ENCODE results near the gene CDK5RAP3.
A peak's percentile ranks its signal among the peaks of the same experiment; 100 is the strongest.

The CDK5RAP3 gene

GRCh38 chr17:48025904-48026501 is 55.1 kb downstream of the CDK5RAP3 start:
- DNase-seq, result peak; percentile 16

- peak; percentile 82 for DNase-seq
Observed at GRCh38 chr17:48026502-48027321, 55.8 kb downstream of the CDK5RAP3 start.

- no peak for DNase-seq
Observed at GRCh38 chr17:48027322-48027981, 56.5 kb downstream of the CDK5RAP3 start.

- no peak for DNase-seq
Observed at GRCh38 chr17:48028736-48029135, 57.8 kb downstream of the CDK5RAP3 start.

GRCh38 chr17:48030531-48030930 is 59.6 kb downstream of the CDK5RAP3 start:
- DNase-seq, result no peak
